ENCODE data around the gene OGFOD3. TPM values are rescaled to one million over a fixed set of nuclear protein-coding genes. Genes with fewer than 3 reads are reported as not detected.
"Not testable (repeated sequence)": the region's sequence is repeated elsewhere in the genome, so short reads cannot be mapped to it uniquely, and the experiment has no call there.

OGFOD3 gene
- total and polyA plus RNA-seq, 2 experiments from 2014 or later = 25.7 to 30.5 TPM

DNA sequence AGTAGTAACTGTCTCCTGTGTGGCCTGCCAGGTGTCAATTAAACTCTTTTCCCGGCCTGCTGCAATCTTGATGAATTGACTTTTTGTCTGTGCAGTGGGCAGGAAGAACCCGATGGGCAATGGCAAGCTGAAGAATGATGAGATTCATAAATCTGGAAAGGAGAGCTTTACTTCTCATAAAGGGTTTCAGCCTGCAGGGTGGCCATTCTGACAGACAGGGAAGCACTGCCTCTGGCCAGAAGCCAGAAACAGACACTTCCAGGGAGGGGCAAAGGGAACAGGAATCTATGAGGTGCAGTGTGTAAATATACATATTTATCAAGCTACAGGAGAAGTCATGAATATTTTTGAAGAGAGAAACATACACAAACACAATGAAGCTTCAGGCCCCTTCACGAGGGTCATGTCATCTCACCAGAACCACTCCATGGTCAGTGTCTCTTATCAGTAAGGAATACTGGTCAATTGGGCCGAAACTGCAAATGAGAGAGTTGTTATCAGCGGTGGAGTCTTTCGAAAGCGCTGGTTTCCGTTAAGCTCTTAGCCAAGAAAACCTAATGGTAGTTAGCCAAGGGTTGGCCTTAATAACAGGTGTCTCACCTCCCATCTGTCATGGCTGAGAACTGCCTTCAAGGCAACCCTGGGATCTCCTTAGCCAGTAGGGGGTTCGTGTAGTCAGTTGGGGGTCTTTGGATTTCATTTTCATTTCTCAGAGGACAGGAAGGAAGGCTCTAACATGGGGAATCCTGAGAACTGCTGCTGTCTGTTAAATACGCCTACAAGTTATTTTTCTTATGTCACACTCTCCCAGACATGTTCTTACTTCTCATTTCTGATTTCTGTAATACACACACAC, 38.9 kb upstream of the OGFOD3 start:
- H3K27ac ChIP-seq = peak overlapping the region; percentile 99
- no peaks in the 10 kb centered on the region for H3K9me3 ChIP-seq (ENCODE audit: low read depth)
- H3K4me1 ChIP-seq (ENCODE audit: insufficient read depth) = peaks cover 19% of the 10 kb centered on the region
- TF ChIP-seq, protein P1, sequence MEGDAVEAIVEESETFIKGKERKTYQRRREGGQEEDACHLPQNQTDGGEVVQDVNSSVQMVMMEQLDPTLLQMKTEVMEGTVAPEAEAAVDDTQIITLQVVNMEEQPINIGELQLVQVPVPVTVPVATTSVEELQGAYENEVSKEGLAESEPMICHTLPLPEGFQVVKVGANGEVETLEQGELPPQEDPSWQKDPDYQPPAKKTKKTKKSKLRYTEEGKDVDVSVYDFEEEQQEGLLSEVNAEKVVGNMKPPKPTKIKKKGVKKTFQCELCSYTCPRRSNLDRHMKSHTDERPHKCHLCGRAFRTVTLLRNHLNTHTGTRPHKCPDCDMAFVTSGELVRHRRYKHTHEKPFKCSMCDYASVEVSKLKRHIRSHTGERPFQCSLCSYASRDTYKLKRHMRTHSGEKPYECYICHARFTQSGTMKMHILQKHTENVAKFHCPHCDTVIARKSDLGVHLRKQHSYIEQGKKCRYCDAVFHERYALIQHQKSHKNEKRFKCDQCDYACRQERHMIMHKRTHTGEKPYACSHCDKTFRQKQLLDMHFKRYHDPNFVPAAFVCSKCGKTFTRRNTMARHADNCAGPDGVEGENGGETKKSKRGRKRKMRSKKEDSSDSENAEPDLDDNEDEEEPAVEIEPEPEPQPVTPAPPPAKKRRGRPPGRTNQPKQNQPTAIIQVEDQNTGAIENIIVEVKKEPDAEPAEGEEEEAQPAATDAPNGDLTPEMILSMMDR (IDR thresholded peaks at IDR 0.05; ENCODE audit: poor library complexity) = no peak
- TF ChIP-seq EZH2phosphoT487 (IDR thresholded peaks at IDR 0.05; ENCODE audit: low read depth, severe bottlenecking, unreplicated experiment) = no peak
- H3K4me2 ChIP-seq = peak overlapping the region; percentile 77
- H4K20me1 ChIP-seq (ENCODE audit: insufficient read depth, poor library complexity, severe bottlenecking) = peaks cover 5% of the 10 kb centered on the region
- no peaks in the 10 kb centered on the region for H3K36me3 ChIP-seq (replicated peaks; ENCODE audit: insufficient read depth, low read depth)
- H3K4me3 ChIP-seq = peak overlapping the region; percentile 6
- peak overlapping the region; percentile 12 for H2AFZ ChIP-seq
- no peaks in the 10 kb centered on the region for H3K27me3 ChIP-seq
- 79% methylated on average over 10 of the region's 10 CpGs for WGBS (ENCODE audit: low lambda C conversion rate, missing lambda C conversion rate)
- DNase-seq (ENCODE audit: low spot score) = no peak
- H3K9me2 ChIP-seq (replicated peaks; ENCODE audit: insufficient read depth) = no peaks in the 10 kb centered on the region
- H3K79me2 ChIP-seq = peaks cover 23% of the 10 kb centered on the region

DNA sequence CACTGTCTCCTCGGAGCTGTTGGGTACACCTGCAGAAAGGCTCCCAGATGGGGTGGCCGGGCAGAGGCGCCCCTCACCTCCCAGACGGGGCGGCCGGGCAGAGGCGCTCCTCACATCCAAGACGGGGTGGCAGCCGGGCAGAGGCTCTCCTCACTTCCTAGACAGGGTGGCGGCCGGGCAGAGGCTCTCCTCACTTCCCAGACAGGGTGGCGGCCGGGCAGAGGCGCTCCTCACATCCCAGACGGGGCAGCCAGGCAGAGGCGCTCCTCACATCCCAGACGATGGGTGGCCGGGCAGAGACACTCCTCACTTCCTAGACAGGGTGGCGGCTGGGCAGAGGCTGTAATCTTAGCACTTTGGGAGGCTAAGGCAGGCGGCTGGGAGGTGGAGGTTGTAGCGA, 35.3 kb upstream of the OGFOD3 start:
- Histone ChIP-seq H3K4me1 (ENCODE audit: insufficient read depth) (peaks cover 18% of the 10 kb centered on the region), H3K79me2 (peaks cover 16% of the 10 kb centered on the region)
- H3K9me3 ChIP-seq (ENCODE audit: low read depth); H3K4me2 ChIP-seq; H3K27ac ChIP-seq; H3K36me3 ChIP-seq (replicated peaks; ENCODE audit: insufficient read depth, low read depth); H3K4me3 ChIP-seq; H3K9me2 ChIP-seq (replicated peaks; ENCODE audit: insufficient read depth); H2AFZ ChIP-seq; DNase-seq (ENCODE audit: low spot score); H3K27me3 ChIP-seq; H4K20me1 ChIP-seq (ENCODE audit: insufficient read depth, poor library complexity, severe bottlenecking): not testable (repeated sequence)
- 92% methylated on average over 18 of the region's 21 CpGs for WGBS (ENCODE audit: low lambda C conversion rate, missing lambda C conversion rate)

DNA sequence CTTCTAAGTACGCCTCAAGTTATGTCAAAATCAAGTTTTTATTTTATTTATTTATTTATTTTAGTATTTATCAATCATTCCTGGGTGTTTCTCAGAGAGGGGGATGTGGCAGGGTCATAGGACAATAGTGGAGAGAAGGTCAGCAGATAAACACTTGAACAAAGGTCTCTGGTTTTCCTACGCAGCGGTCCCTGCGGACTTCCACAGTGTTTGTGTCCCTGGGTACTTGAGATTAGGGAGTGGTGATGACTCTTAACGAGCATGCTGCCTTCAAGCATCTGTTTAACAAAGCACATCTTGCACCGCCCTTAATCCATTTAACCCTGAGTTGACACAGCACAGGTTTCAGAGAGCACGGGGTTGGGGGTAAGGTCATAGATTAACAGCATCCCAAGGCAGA, 34.8 kb upstream of the OGFOD3 start:
- H3K79me2 ChIP-seq = peaks cover 16% of the 10 kb centered on the region
- H3K27ac ChIP-seq; H3K4me3 ChIP-seq; H3K9me3 ChIP-seq (ENCODE audit: low read depth); H3K4me2 ChIP-seq; H3K27me3 ChIP-seq; H3K36me3 ChIP-seq (replicated peaks; ENCODE audit: insufficient read depth, low read depth); H2AFZ ChIP-seq; H3K9me2 ChIP-seq (replicated peaks; ENCODE audit: insufficient read depth); H4K20me1 ChIP-seq (ENCODE audit: insufficient read depth, poor library complexity, severe bottlenecking); DNase-seq (ENCODE audit: low spot score): not testable (repeated sequence)
- peaks cover 18% of the 10 kb centered on the region for H3K4me1 ChIP-seq (ENCODE audit: insufficient read depth)
- WGBS (ENCODE audit: low lambda C conversion rate, missing lambda C conversion rate) = 88% methylated on average over 7 of the region's 7 CpGs

DNA sequence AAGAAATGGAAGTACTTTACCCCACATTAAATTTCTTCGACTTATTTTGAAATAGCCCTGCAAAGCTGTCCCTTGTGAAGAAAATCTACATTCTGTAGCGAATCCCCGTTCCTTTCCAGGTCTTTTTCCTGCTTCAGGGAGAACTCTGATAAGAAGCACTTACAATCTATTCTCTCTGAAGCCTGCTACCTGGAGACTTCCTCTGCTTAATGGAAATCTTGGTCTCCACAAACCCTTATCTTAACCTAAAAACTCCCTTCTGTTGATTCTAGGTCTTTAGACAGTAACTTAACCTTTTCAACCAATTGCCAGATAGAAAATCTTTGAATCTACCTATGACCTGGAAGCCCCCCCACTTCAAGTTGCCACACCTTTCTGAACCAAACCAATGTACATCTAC, 33.8 kb upstream of the OGFOD3 start:
- 93% methylated on average over 3 of the region's 3 CpGs for WGBS (ENCODE audit: low lambda C conversion rate, missing lambda C conversion rate)
- no peak overlapping the region for H3K27ac ChIP-seq
- H3K79me2 ChIP-seq = peaks cover 16% of the 10 kb centered on the region
- DNase-seq (ENCODE audit: low spot score) = no peak
- H2AFZ ChIP-seq = no peak overlapping the region
- H3K27me3 ChIP-seq = no peaks in the 10 kb centered on the region
- TF ChIP-seq EZH2 (IDR thresholded peaks at IDR 0.05; ENCODE audit: borderline replicate concordance) (no peak), EZH2phosphoT487 (IDR thresholded peaks at IDR 0.05; ENCODE audit: low read depth, severe bottlenecking, unreplicated experiment) (no peak)
- TF ChIP-seq, protein P1 (IDR thresholded peaks at IDR 0.05; ENCODE audit: poor library complexity) = no peak
- peaks cover 11% of the 10 kb centered on the region for H3K4me1 ChIP-seq (ENCODE audit: insufficient read depth)
- no peaks in the 10 kb centered on the region for H3K9me2 ChIP-seq (replicated peaks; ENCODE audit: insufficient read depth)
- no peaks in the 10 kb centered on the region for H3K9me3 ChIP-seq (ENCODE audit: low read depth)
- H3K36me3 ChIP-seq (replicated peaks; ENCODE audit: insufficient read depth, low read depth) = no peaks in the 10 kb centered on the region
- no peak overlapping the region for H3K4me2 ChIP-seq
- H3K4me3 ChIP-seq = no peak overlapping the region
- no peaks in the 10 kb centered on the region for H4K20me1 ChIP-seq (ENCODE audit: insufficient read depth, poor library complexity, severe bottlenecking)

All from hepatocyte (in vitro differentiated cells).